Dermis blood vessel endothelial cell (primary cell): ENCODE results near the gene ANP32A. TPM values are rescaled to one million over a fixed set of nuclear protein-coding genes. Genes with fewer than 3 reads are reported as not detected.

Experiments used
- DNase-seq: peaks from one replicate; pipeline ENCODE4 v3.0.0; 2010
- total RNA-seq: library from RNA; depleted of rRNA; stranded (reverse); fragments of >200 nt; gene quantifications from 2 replicates; pipeline ENCODE4 v1.2.3, GENCODE V29; 2014

ANP32A gene
- total RNA-seq, 1 donor from 2014 or later = 68.2 TPM

GRCh38 chr15:68797599-68798345, 22.9 kb downstream of the ANP32A start:
- DNase-seq = no peak

GRCh38 chr15:68797191-68797590, 23.5 kb downstream of the ANP32A start:
- DNase-seq = no peak

- no peak for DNase-seq
Measured at GRCh38 chr15:68796576-68796975, 24.1 kb downstream of the ANP32A start.

- peak; percentile 92 for DNase-seq
Measured at GRCh38 chr15:68795298-68795848, 25.3 kb downstream of the ANP32A start.

GRCh38 chr15:68794863-68795262, 25.8 kb downstream of the ANP32A start:
- no peak for DNase-seq

GRCh38 chr15:68794307-68794706, 26.4 kb downstream of the ANP32A start:
- no peak for DNase-seq

GRCh38 chr15:68793776-68794175, 26.9 kb downstream of the ANP32A start:
- DNase-seq = no peak

GRCh38 chr15:68792901-68793766, 27.6 kb downstream of the ANP32A start:
- no peak for DNase-seq

- no peak for DNase-seq
Measured at GRCh38 chr15:68791431-68792283, 29.0 kb downstream of the ANP32A start.

GRCh38 chr15:68790910-68791309, 29.8 kb downstream of the ANP32A start:
- DNase-seq = no peak

GRCh38 chr15:68790242-68790575, 30.5 kb downstream of the ANP32A start:
- DNase-seq = no peak

- peak; percentile 56 for DNase-seq
Measured at GRCh38 chr15:68789534-68790241, 31.0 kb downstream of the ANP32A start.

GRCh38 chr15:68789091-68789490, 31.6 kb downstream of the ANP32A start:
- DNase-seq = peak; percentile 26

- no peak for DNase-seq
Measured at GRCh38 chr15:68788264-68788624, 32.5 kb downstream of the ANP32A start.

- no peak for DNase-seq
Measured at GRCh38 chr15:68787609-68788263, 33.0 kb downstream of the ANP32A start.

- no peak for DNase-seq
Measured at GRCh38 chr15:68786753-68787152, 33.9 kb downstream of the ANP32A start.

GRCh38 chr15:68785541-68785940, 35.2 kb downstream of the ANP32A start:
- no peak for DNase-seq

GRCh38 chr15:68784206-68784605, 36.5 kb downstream of the ANP32A start:
- DNase-seq = no peak

- DNase-seq = peak; percentile 61
Measured at GRCh38 chr15:68783226-68784058, 37.3 kb downstream of the ANP32A start.

- no peak for DNase-seq
Measured at GRCh38 chr15:68782589-68783161, 38.0 kb downstream of the ANP32A start.
